ENCODE results near the gene ZNF780A. TPM values are rescaled to one million over a fixed set of nuclear protein-coding genes. Genes with fewer than 3 reads are reported as not detected.

The ZNF780A gene
- total RNA-seq, 2 donors from 2014 or later: 12.7 to 17.8 TPM

- ATAC-seq (no peak), DNase-seq (ENCODE audit: low spot score in 2 of 2) (no peak)
- Mint-ChIP-seq H3K9me3 (peaks cover 0 to 4% of the 10 kb centered on the region in 2 donors), H3K36me3 (peaks cover 21 to 27% of the 10 kb centered on the region in 2 donors), H3K27ac (no peak overlapping the region)
Observed at GRCh38 chr19:40093416-40093815, 2.7 kb upstream of the ZNF780A start.

GRCh38 chr19:40091205-40092129 is 724 bp upstream of the ZNF780A start:
- H3K9me3 Mint-ChIP-seq: peaks cover 0 to 4% of the 10 kb centered on the region in 2 donors
- peak overlapping the region; percentile 95 to 99 for H3K27ac Mint-ChIP-seq
- ATAC-seq: no peak
- no peak for DNase-seq (ENCODE audit: low spot score in 2 of 2)
- H3K36me3 Mint-ChIP-seq: peaks cover 21 to 27% of the 10 kb centered on the region in 2 donors

GRCh38 chr19:40089462-40089861 is 1.3 kb downstream of the ZNF780A start:
- Mint-ChIP-seq H3K36me3 (peaks cover 20 to 27% of the 10 kb centered on the region in 2 donors), H3K9me3 (peaks cover 0 to 4% of the 10 kb centered on the region in 2 donors), H3K27ac (peak overlapping the region in 1 of 2 donors; percentile 95)
- DNase-seq (ENCODE audit: low spot score in 2 of 2) (no peak), ATAC-seq (no peak)

GRCh38 chr19:40088299-40089047 is 2.3 kb downstream of the ZNF780A start:
- Mint-ChIP-seq H3K9me3 (peaks cover 0 to 4% of the 10 kb centered on the region in 2 donors), H3K27ac (no peak overlapping the region), H3K36me3 (peaks cover 20 to 33% of the 10 kb centered on the region in 2 donors)
- ATAC-seq (no peak), DNase-seq (ENCODE audit: low spot score in 2 of 2) (no peak)

- H3K36me3 Mint-ChIP-seq: peaks cover 35 to 49% of the 10 kb centered on the region in 2 donors
- ATAC-seq (no peak), DNase-seq (ENCODE audit: low spot score in 2 of 2) (no peak)
- peaks cover 4% of the 10 kb centered on the region in 2 donors for H3K9me3 Mint-ChIP-seq
- H3K27ac Mint-ChIP-seq: no peak overlapping the region
Observed at GRCh38 chr19:40084948-40085347, 5.8 kb downstream of the ZNF780A start.

- no peak for DNase-seq (ENCODE audit: low spot score in 2 of 2)
- no peak for ATAC-seq
- H3K36me3 Mint-ChIP-seq: peaks cover 66 to 71% of the 10 kb centered on the region in 2 donors
- H3K27ac Mint-ChIP-seq: no peak overlapping the region
- H3K9me3 Mint-ChIP-seq: peaks cover 31 to 34% of the 10 kb centered on the region in 2 donors
Observed at GRCh38 chr19:40081411-40081810, 9.3 kb downstream of the ZNF780A start.

GRCh38 chr19:40080289-40080688 is 10.5 kb downstream of the ZNF780A start:
- H3K9me3 Mint-ChIP-seq: peaks cover 31 to 34% of the 10 kb centered on the region in 2 donors
- no peak overlapping the region for H3K27ac Mint-ChIP-seq
- ATAC-seq (no peak), DNase-seq (ENCODE audit: low spot score in 2 of 2) (no peak)
- peaks cover 78 to 82% of the 10 kb centered on the region in 2 donors for H3K36me3 Mint-ChIP-seq

GRCh38 chr19:40078377-40078776 is 12.4 kb downstream of the ZNF780A start:
- peaks cover 31 to 37% of the 10 kb centered on the region in 2 donors for H3K9me3 Mint-ChIP-seq
- ATAC-seq (no peak), DNase-seq (ENCODE audit: low spot score in 2 of 2) (no peak)
- H3K36me3 Mint-ChIP-seq: peaks cover 92 to 95% of the 10 kb centered on the region in 2 donors
- H3K27ac Mint-ChIP-seq: no peak overlapping the region

- Mint-ChIP-seq H3K36me3 (peaks cover 54 to 61% of the 10 kb centered on the region in 2 donors), H3K27ac (no peak overlapping the region), H3K9me3 (peaks cover 8 to 11% of the 10 kb centered on the region in 2 donors)
- no peak for DNase-seq (ENCODE audit: low spot score in 2 of 2)
- ATAC-seq: no peak
Observed at GRCh38 chr19:40070058-40070457, 20.7 kb downstream of the ZNF780A start.

GRCh38 chr19:40059624-40060023 is 31.1 kb downstream of the ZNF780A start:
- H3K36me3 Mint-ChIP-seq: peaks cover 22 to 24% of the 10 kb centered on the region in 2 donors
- DNase-seq (ENCODE audit: low spot score in 2 of 2): no peak
- no peak overlapping the region for H3K27ac Mint-ChIP-seq
- H3K9me3 Mint-ChIP-seq: peaks cover 18 to 32% of the 10 kb centered on the region in 2 donors
- ATAC-seq: no peak

GRCh38 chr19:40057166-40057565 is 33.6 kb downstream of the ZNF780A start:
- peaks cover 22 to 40% of the 10 kb centered on the region in 2 donors for H3K36me3 Mint-ChIP-seq
- peaks cover 13 to 23% of the 10 kb centered on the region in 2 donors for H3K9me3 Mint-ChIP-seq
- no peak for ATAC-seq
- no peak for DNase-seq (ENCODE audit: low spot score in 2 of 2)
- peak overlapping the region in 1 of 2 donors; percentile 93 for H3K27ac Mint-ChIP-seq

- Mint-ChIP-seq H3K36me3 (peaks cover 22 to 40% of the 10 kb centered on the region in 2 donors), H3K27ac (peak overlapping the region; percentile 91 to 93), H3K9me3 (peaks cover 13 to 22% of the 10 kb centered on the region in 2 donors)
- peak in 1 of 2 donors; percentile 15 for ATAC-seq
- no peak for DNase-seq (ENCODE audit: low spot score in 2 of 2)
Observed at GRCh38 chr19:40056505-40056904, 34.2 kb downstream of the ZNF780A start.

- DNase-seq (ENCODE audit: low spot score in 2 of 2): peak; percentile 66 to 78
- ATAC-seq: peak; percentile 93 to 96
- H3K9me3 Mint-ChIP-seq: peaks cover 12 to 22% of the 10 kb centered on the region in 2 donors
- peaks cover 22 to 40% of the 10 kb centered on the region in 2 donors for H3K36me3 Mint-ChIP-seq
- peak within 1 kb of the TSS; percentile 91 to 93 for H3K27ac Mint-ChIP-seq
Observed at GRCh38 chr19:40055832-40056504, 34.8 kb downstream of the ZNF780A start, which contains the start of gene ZNF780B. Gene ZNF780B, minus strand, starts transcription at chr19:40056231. Its CDS starts 5,899 bp downstream, at chr19:40050332.

- Mint-ChIP-seq H3K27ac (peak overlapping the region in 1 of 2 donors; percentile 93), H3K36me3 (peaks cover 28 to 47% of the 10 kb centered on the region in 2 donors), H3K9me3 (peaks cover 12 to 25% of the 10 kb centered on the region in 2 donors)
- ATAC-seq (no peak), DNase-seq (ENCODE audit: low spot score in 2 of 2) (no peak)
Observed at GRCh38 chr19:40055049-40055448, 35.7 kb downstream of the ZNF780A start.

- H3K36me3 Mint-ChIP-seq: peaks cover 26 to 47% of the 10 kb centered on the region in 2 donors
- ATAC-seq (no peak), DNase-seq (ENCODE audit: low spot score in 2 of 2) (no peak)
- H3K9me3 Mint-ChIP-seq: peaks cover 9 to 22% of the 10 kb centered on the region in 2 donors
- no peak overlapping the region for H3K27ac Mint-ChIP-seq
Observed at GRCh38 chr19:40054632-40055031, 36.1 kb downstream of the ZNF780A start.

- DNase-seq (ENCODE audit: low spot score in 2 of 2): no peak
- no peak for ATAC-seq
- Mint-ChIP-seq H3K27ac (no peak overlapping the region), H3K36me3 (peaks cover 29 to 50% of the 10 kb centered on the region in 2 donors), H3K9me3 (peaks cover 5 to 20% of the 10 kb centered on the region in 2 donors)
Observed at GRCh38 chr19:40053491-40053890, 37.3 kb downstream of the ZNF780A start.
